Measurements from ENCODE around the gene SORCS1.

The SORCS1 gene

DNA sequence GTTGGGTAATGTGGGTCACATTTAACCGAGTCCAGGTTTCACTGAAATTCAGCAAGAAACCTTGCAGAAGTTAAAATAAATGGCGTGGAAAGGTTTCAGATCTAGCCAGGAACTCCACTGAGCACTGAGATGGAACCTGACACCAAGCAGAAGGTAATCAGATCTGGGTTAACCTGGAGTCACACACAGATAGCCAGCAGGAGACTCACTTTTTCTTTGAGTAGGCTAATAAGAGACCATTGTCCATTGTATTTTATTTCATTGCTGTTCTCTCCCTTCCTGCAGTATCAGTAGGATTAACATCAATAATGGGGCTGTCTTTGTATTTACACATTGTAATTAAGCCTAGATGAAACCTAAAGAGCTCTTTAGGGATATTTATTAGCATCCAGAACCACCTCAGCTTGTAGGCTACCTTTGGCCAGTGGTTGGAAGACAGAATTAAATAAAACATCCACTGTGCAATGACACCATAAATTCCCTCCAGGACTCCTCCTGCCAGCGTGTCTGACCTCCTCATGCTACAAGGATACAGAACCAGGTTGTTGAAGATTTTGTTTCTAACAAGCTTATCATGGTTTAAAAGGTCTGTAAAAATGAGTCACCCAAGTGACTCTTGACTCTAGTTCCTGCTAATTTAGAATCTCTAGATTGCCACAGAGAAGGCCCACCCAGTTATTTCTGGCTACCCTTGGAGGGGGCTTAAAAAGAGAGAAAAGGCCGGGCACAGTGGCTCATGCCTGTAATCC is 151.1 kb downstream of the SORCS1 start:
- peak; percentile 31 for DNase-seq (ENCODE audit: extremely low spot score)
- POLR2A ChIA-PET: no interaction called here
- TF ChIP-seq, protein P1, sequence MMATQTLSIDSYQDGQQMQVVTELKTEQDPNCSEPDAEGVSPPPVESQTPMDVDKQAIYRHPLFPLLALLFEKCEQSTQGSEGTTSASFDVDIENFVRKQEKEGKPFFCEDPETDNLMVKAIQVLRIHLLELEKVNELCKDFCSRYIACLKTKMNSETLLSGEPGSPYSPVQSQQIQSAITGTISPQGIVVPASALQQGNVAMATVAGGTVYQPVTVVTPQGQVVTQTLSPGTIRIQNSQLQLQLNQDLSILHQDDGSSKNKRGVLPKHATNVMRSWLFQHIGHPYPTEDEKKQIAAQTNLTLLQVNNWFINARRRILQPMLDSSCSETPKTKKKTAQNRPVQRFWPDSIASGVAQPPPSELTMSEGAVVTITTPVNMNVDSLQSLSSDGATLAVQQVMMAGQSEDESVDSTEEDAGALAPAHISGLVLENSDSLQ (IDR thresholded peaks at IDR 0.05): peak; percentile 26; the same call in 1 of the 2 replicates
- TF ChIP-seq BHLHE40 (IDR thresholded peaks at IDR 0.05; ENCODE audit: borderline replicate concordance): no peak
- CTCF ChIA-PET: no interaction called here

DNA sequence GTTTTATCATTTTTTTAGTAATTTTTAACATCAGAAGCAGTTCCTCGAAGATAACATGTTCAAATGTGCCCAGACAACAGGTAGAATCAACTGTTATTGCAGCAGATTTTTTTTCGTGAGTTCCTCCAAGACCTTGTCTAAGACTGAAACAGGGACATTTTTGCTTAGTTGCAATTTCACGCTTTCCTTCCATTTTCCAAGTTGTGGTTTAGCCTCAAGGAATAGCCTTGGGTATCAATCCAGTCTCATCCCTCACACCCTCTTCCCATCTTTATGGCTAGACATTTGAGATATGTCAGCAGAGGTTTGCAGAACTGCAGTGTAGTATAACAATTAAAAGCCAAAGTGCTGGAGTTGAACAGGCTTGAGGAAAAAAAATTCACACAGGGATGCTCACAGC is 152.5 kb downstream of the SORCS1 start:
- no peak for DNase-seq (ENCODE audit: extremely low spot score)
- CTCF ChIA-PET: interaction anchor here (0.6 kb wide), 1 partner anchor 37 kb away, joined by 3 read pairs; no protein-coding TSS in a partner anchor

DNA sequence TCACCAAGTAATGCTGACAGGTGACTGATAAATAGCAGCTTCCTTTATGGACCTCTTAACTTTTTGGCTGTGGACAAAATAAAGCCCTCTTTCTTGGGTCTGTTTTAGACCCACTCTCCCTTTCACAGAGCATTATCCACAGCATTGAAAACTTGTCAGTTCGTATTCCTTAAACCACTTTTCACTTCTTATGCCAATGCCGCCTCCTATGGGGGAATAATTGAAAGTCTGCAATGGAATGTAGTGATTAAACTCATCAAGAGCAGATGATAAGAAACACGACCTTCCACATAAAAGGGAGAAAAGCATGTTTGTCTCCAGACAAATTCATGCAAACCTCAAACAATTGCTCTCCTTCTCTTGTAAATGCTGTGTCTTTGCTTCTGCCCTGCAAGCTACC is 153.4 kb downstream of the SORCS1 start:
- CTCF ChIA-PET: interaction anchor here (0.6 kb wide), 1 partner anchor 36 kb away, joined by 3 read pairs; no protein-coding TSS in a partner anchor
- POLR2A ChIA-PET: no interaction called here
- TF ChIP-seq SUZ12 (IDR thresholded peaks at IDR 0.05) (no peak), CTBP1 (IDR thresholded peaks at IDR 0.05; ENCODE audit: borderline replicate concordance) (no peak), NFRKB (IDR thresholded peaks at IDR 0.05) (no peak), ZNF384 (IDR thresholded peaks at IDR 0.05) (no peak), ELF4 (IDR thresholded peaks at IDR 0.05) (no peak), BHLHE40 (IDR thresholded peaks at IDR 0.05; ENCODE audit: borderline replicate concordance) (no peak), FOXA1 (IDR thresholded peaks at IDR 0.05) (no peak), FOXK2 (IDR thresholded peaks at IDR 0.05) (no peak), LEF1 (IDR thresholded peaks at IDR 0.05; ENCODE audit: borderline replicate concordance) (no peak), FOXM1 (IDR thresholded peaks at IDR 0.05; ENCODE audit: borderline replicate concordance) (no peak), ARNT (IDR thresholded peaks at IDR 0.05) (no peak), L3MBTL2 (conservative IDR thresholded peaks at IDR 0.05) (no peak), HDGF (IDR thresholded peaks at IDR 0.05; ENCODE audit: borderline replicate concordance) (no peak), TARDBP (IDR thresholded peaks at IDR 0.05) (no peak), SP1 (IDR thresholded peaks at IDR 0.05) (no peak)
- TF ChIP-seq, protein P1 (IDR thresholded peaks at IDR 0.05): no peak
- DNase-seq (ENCODE audit: extremely low spot score): no peak

More for the DNA sequence above, 152.5 kb downstream of the SORCS1 start:
- POLR2A ChIA-PET: interaction anchor here (0.7 kb wide), 1 partner anchor 148 kb away, joined by 3 read pairs; no protein-coding TSS in a partner anchor
- no peak for TF ChIP-seq FOXK2 (IDR thresholded peaks at IDR 0.05)
- TF ChIP-seq, protein P1 (IDR thresholded peaks at IDR 0.05): no peak

- no peak for DNase-seq (ENCODE audit: extremely low spot score)
- POLR2A ChIA-PET: no interaction called here
- CTCF ChIA-PET: no interaction called here
- TF ChIP-seq HDGF (IDR thresholded peaks at IDR 0.05; ENCODE audit: borderline replicate concordance) (no peak), ARNT (IDR thresholded peaks at IDR 0.05) (no peak), TARDBP (IDR thresholded peaks at IDR 0.05) (no peak), CTBP1 (IDR thresholded peaks at IDR 0.05; ENCODE audit: borderline replicate concordance) (no peak), SUZ12 (IDR thresholded peaks at IDR 0.05) (no peak), FOXM1 (IDR thresholded peaks at IDR 0.05; ENCODE audit: borderline replicate concordance) (no peak), LEF1 (IDR thresholded peaks at IDR 0.05; ENCODE audit: borderline replicate concordance) (no peak), FOXK2 (IDR thresholded peaks at IDR 0.05) (no peak), SP1 (IDR thresholded peaks at IDR 0.05) (no peak), L3MBTL2 (conservative IDR thresholded peaks at IDR 0.05) (no peak), NFRKB (IDR thresholded peaks at IDR 0.05) (no peak)
Measured at GRCh38 chr10:107010531-107010930, 154.0 kb downstream of the SORCS1 start.

DNA sequence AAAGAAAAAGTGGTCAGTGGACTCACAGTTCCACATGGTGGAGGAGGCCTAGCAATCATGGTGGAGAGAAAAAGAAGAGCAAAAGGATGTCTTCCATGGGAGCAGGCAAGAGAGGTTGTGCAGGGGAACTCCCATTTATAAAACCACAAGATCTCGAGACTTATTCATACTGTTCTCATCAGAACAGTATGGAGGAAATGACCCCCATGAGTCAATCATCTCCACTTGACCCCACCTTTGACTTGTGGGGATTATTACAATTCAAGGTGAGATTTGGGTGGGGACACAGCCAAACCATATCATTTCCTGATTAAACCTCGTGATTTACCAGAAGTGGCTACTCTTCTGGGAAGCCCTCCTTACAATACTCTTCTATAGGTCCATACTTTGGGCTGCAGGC is 160.1 kb downstream of the SORCS1 start:
- ChIA-PET POLR2A (no interaction called here), CTCF (no interaction called here)
- TF ChIP-seq ZNF384 (IDR thresholded peaks at IDR 0.05): no peak
- no peak for TF ChIP-seq NFRKB (IDR thresholded peaks at IDR 0.05)
- TF ChIP-seq ELF4 (IDR thresholded peaks at IDR 0.05): no peak
- TF ChIP-seq CTBP1 (IDR thresholded peaks at IDR 0.05; ENCODE audit: borderline replicate concordance): no peak
- TF ChIP-seq TARDBP (IDR thresholded peaks at IDR 0.05): no peak
- no peak for TF ChIP-seq FOXA1 (IDR thresholded peaks at IDR 0.05)
- TF ChIP-seq SUZ12 (IDR thresholded peaks at IDR 0.05): no peak
- no peak for TF ChIP-seq LEF1 (IDR thresholded peaks at IDR 0.05; ENCODE audit: borderline replicate concordance)
- no peak for TF ChIP-seq ARNT (IDR thresholded peaks at IDR 0.05)
- no peak for TF ChIP-seq BHLHE40 (IDR thresholded peaks at IDR 0.05; ENCODE audit: borderline replicate concordance)
- no peak for TF ChIP-seq FOXK2 (IDR thresholded peaks at IDR 0.05)
- no peak for TF ChIP-seq SP1 (IDR thresholded peaks at IDR 0.05)
- TF ChIP-seq FOXM1 (IDR thresholded peaks at IDR 0.05; ENCODE audit: borderline replicate concordance): no peak
- TF ChIP-seq L3MBTL2 (conservative IDR thresholded peaks at IDR 0.05): no peak
- no peak for TF ChIP-seq HDGF (IDR thresholded peaks at IDR 0.05; ENCODE audit: borderline replicate concordance)
- DNase-seq (ENCODE audit: extremely low spot score): no peak

DNA sequence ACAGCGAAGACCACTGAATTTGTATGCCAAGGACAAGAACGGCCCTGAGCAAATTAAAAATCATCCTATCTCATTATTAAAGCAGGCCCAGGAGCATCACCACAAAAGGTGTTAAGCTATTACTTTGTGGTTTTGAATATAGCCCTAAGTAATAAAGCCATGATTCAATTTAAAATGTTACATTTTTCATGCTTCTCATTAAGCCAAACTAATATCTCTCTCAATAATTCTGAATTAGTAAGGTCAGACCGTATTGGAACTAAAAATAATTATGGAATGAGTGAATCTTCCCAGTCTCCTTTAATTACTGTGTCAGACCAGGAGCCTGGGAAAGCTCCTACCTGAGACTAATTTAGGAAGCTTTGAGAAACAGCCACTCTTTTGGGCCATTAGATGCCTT is 162.4 kb downstream of the SORCS1 start:
- no peak for DNase-seq (ENCODE audit: extremely low spot score)
- POLR2A ChIA-PET: no interaction called here
- CTCF ChIA-PET: no interaction called here
- no peak for TF ChIP-seq NFRKB (IDR thresholded peaks at IDR 0.05)
- TF ChIP-seq ZNF384 (IDR thresholded peaks at IDR 0.05): no peak
- TF ChIP-seq LEF1 (IDR thresholded peaks at IDR 0.05; ENCODE audit: borderline replicate concordance): no peak
- TF ChIP-seq TARDBP (IDR thresholded peaks at IDR 0.05): no peak
- no peak for TF ChIP-seq SP1 (IDR thresholded peaks at IDR 0.05)
- TF ChIP-seq CTBP1 (IDR thresholded peaks at IDR 0.05; ENCODE audit: borderline replicate concordance): no peak
- no peak for TF ChIP-seq HDGF (IDR thresholded peaks at IDR 0.05; ENCODE audit: borderline replicate concordance)
- no peak for TF ChIP-seq ELF4 (IDR thresholded peaks at IDR 0.05)
- TF ChIP-seq, protein P1 (IDR thresholded peaks at IDR 0.05): no peak
- no peak for TF ChIP-seq SUZ12 (IDR thresholded peaks at IDR 0.05)
- no peak for TF ChIP-seq FOXA1 (IDR thresholded peaks at IDR 0.05)
- no peak for TF ChIP-seq L3MBTL2 (conservative IDR thresholded peaks at IDR 0.05)
- TF ChIP-seq ARNT (IDR thresholded peaks at IDR 0.05): no peak
- TF ChIP-seq FOXK2 (IDR thresholded peaks at IDR 0.05): no peak
- no peak for TF ChIP-seq BHLHE40 (IDR thresholded peaks at IDR 0.05; ENCODE audit: borderline replicate concordance)
- TF ChIP-seq FOXM1 (IDR thresholded peaks at IDR 0.05; ENCODE audit: borderline replicate concordance): no peak

Measured in HEK293T (cell line).